Neural progenitor cell (in vitro differentiated cells): ENCODE measurements around the gene CHFR. TPM values are rescaled to one million over a fixed set of nuclear protein-coding genes. Genes with fewer than 3 reads are reported as not detected.
"Not testable (repeated sequence)": the region's sequence is repeated elsewhere in the genome, so short reads cannot be mapped to it uniquely, and the experiment has no call there.

Source experiments
- DNase-seq: peaks from one replicate; pipeline ENCODE4 v3.0.0-alpha.2; 2016; ENCODE audit warnings: low spot score
- H2AFZ ChIP-seq: fragments of 200-600 bp; sonication (generic); replicated peaks from 2 replicates; pipeline ENCODE4 v1.6.1; 2016; ENCODE audit warnings: antibody characterized with exemption
- H3F3A ChIP-seq: fragments of 200-600 bp; sonication (generic); 2 replicates; pipeline ENCODE4 v1.6.1; 2016; ENCODE audit warnings: antibody characterized with exemption, low read depth
- H3K27ac ChIP-seq: fragments of 200-600 bp; sonication (generic); 2 replicates; pipeline ENCODE4 v1.5.1; 2016; ENCODE audit warnings: mild to moderate bottlenecking
- H3K27me3 ChIP-seq: fragments of 200-600 bp; sonication (generic); 2 replicates; pipeline ENCODE4 v1.6.1; 2016; ENCODE audit warnings: mild to moderate bottlenecking, moderate library complexity
- H3K36me3 ChIP-seq: fragments of 200-600 bp; sonication (generic); 2 replicates; pipeline ENCODE4 v1.5.1; 2016
- H3K4me1 ChIP-seq: fragments of 200-600 bp; sonication (generic); 2 replicates; pipeline ENCODE4 v1.6.1; 2016; ENCODE audit warnings: mixed run types
- H3K4me2 ChIP-seq: fragments of 200-600 bp; sonication (generic); 2 replicates; pipeline ENCODE4 v1.6.1; 2016
- H3K4me3 ChIP-seq: fragments of 200-600 bp; sonication (generic); 2 replicates; pipeline ENCODE4 v1.5.1; 2016
- H3K79me2 ChIP-seq: fragments of 200-600 bp; sonication (generic); 2 replicates; pipeline ENCODE4 v1.6.1; 2016; ENCODE audit warnings: low read depth
- H3K9ac ChIP-seq: fragments of 200-600 bp; sonication (generic); 2 replicates; pipeline ENCODE4 v1.6.1; 2016
- H3K9me3 ChIP-seq: fragments of 200-600 bp; sonication (generic); 2 replicates; pipeline ENCODE4 v1.5.1; 2016; ENCODE audit warnings: low read depth
- H4K20me1 ChIP-seq: fragments of 200-600 bp; sonication (generic); 2 replicates; pipeline ENCODE4 v1.6.1; 2016; ENCODE audit warnings: low read depth
- H3K27ac Mint-ChIP-seq: 3 replicates; pipeline ENCODE4 v1.8.0; 2021; ENCODE audit warnings: mixed read lengths
- H3K27me3 Mint-ChIP-seq: 2 replicates; pipeline ENCODE4 v1.8.0; 2022; ENCODE audit warnings: low read depth, mild to moderate bottlenecking, inconsistent platforms, moderate library complexity, mixed read lengths; ENCODE audit not compliant: insufficient read depth
- H3K36me3 Mint-ChIP-seq: 3 replicates; pipeline ENCODE4 v1.8.0; 2021; ENCODE audit warnings: mixed read lengths
- H3K4me1 Mint-ChIP-seq: 3 replicates; pipeline ENCODE4 v1.8.0; 2021; ENCODE audit warnings: mixed read lengths
- H3K4me3 Mint-ChIP-seq: 3 replicates; pipeline ENCODE4 v1.8.0; 2021; ENCODE audit warnings: mild to moderate bottlenecking, moderate library complexity, mixed read lengths
- H3K9me3 Mint-ChIP-seq: 3 replicates; pipeline ENCODE4 v1.8.0; 2020; ENCODE audit warnings: mixed read lengths
- CTCF ChIP-seq: fragments of 200-600 bp; sonication (generic); IDR thresholded peaks from 2 replicates; pipeline ENCODE4 v1.5.1; 2017; ENCODE audit warnings: antibody characterized with exemption, mild to moderate bottlenecking
- EZH2 ChIP-seq: fragments of 200-600 bp; sonication (generic); IDR thresholded peaks from 2 replicates; pipeline ENCODE4 v1.6.1; 2017; ENCODE audit warnings: antibody characterized with exemption, mild to moderate bottlenecking, moderate library complexity
- EZH2phosphoT487 ChIP-seq: fragments of 200-600 bp; sonication (generic); IDR thresholded peaks from 2 replicates; pipeline ENCODE4 v1.6.1; 2017; ENCODE audit warnings: antibody characterized with exemption
- total RNA-seq: library from RNA; depleted of rRNA; stranded (reverse); fragments of >200 nt; gene quantifications from 2 replicates; pipeline ENCODE4 v1.2.3, GENCODE V29; 2015; ENCODE audit warnings: low replicate concordance

CHFR gene
- total RNA-seq, 1 donor from 2014 or later: 25.6 TPM

GRCh38 chr12:132858718-132859266 is 28.6 kb downstream of the CHFR start:
- no peaks in the 10 kb centered on the region for H3K79me2 ChIP-seq
- no peak overlapping the region for H3K27ac ChIP-seq
- H3K4me2 ChIP-seq: no peak overlapping the region
- Mint-ChIP-seq H3K27ac (no peak overlapping the region), H3K27me3 (peaks cover under 1% of the 10 kb centered on the region), H3K4me1 (no peaks in the 10 kb centered on the region), H3K36me3 (peaks cover 29% of the 10 kb centered on the region), H3K4me3 (no peak overlapping the region), H3K9me3 (no peaks in the 10 kb centered on the region)
- no peak overlapping the region for H2AFZ ChIP-seq
- H3F3A ChIP-seq: no peaks in the 10 kb centered on the region
- no peak for TF ChIP-seq EZH2phosphoT487
- no peak for TF ChIP-seq EZH2
- no peak for TF ChIP-seq CTCF
- H3K9ac ChIP-seq: no peak overlapping the region
- DNase-seq: no peak
- H3K4me3 ChIP-seq: no peak overlapping the region
- H3K36me3 ChIP-seq: no peaks in the 10 kb centered on the region
- H4K20me1 ChIP-seq: no peaks in the 10 kb centered on the region
- H3K9me3 ChIP-seq: no peaks in the 10 kb centered on the region
- no peaks in the 10 kb centered on the region for H3K27me3 ChIP-seq
- no peaks in the 10 kb centered on the region for H3K4me1 ChIP-seq

GRCh38 chr12:132857019-132857418 is 30.4 kb downstream of the CHFR start:
- peaks cover 31% of the 10 kb centered on the region for H3K36me3 Mint-ChIP-seq
- DNase-seq, H3K4me1 ChIP-seq, H3K27ac Mint-ChIP-seq, H3K9me3 Mint-ChIP-seq, H3K79me2 ChIP-seq, H3K27me3 ChIP-seq, H3K27me3 Mint-ChIP-seq, H3K4me2 ChIP-seq, H4K20me1 ChIP-seq, H2AFZ ChIP-seq, H3K9ac ChIP-seq, H3K27ac ChIP-seq, H3K4me3 ChIP-seq, H3K4me3 Mint-ChIP-seq, H3F3A ChIP-seq, H3K36me3 ChIP-seq, H3K9me3 ChIP-seq, H3K4me1 Mint-ChIP-seq: not testable (repeated sequence)

GRCh38 chr12:132856581-132856980 is 30.8 kb downstream of the CHFR start:
- Mint-ChIP-seq H3K27ac (no peak overlapping the region), H3K4me3 (no peak overlapping the region), H3K27me3 (peaks cover 3% of the 10 kb centered on the region), H3K9me3 (no peaks in the 10 kb centered on the region), H3K4me1 (no peaks in the 10 kb centered on the region), H3K36me3 (peaks cover 30% of the 10 kb centered on the region)
- no peaks in the 10 kb centered on the region for H3K9me3 ChIP-seq
- DNase-seq: no peak
- no peaks in the 10 kb centered on the region for H3K36me3 ChIP-seq
- H3K27ac ChIP-seq: no peak overlapping the region
- H3K4me1 ChIP-seq: no peaks in the 10 kb centered on the region
- H3F3A ChIP-seq: no peaks in the 10 kb centered on the region
- no peak overlapping the region for H2AFZ ChIP-seq
- H3K9ac ChIP-seq: no peak overlapping the region
- H3K27me3 ChIP-seq: no peaks in the 10 kb centered on the region
- H3K79me2 ChIP-seq: no peaks in the 10 kb centered on the region
- H3K4me3 ChIP-seq: no peak overlapping the region
- no peaks in the 10 kb centered on the region for H4K20me1 ChIP-seq
- TF ChIP-seq EZH2phosphoT487 (no peak), CTCF (no peak), EZH2 (no peak)
- H3K4me2 ChIP-seq: no peak overlapping the region

- not testable (repeated sequence) for H3K4me1 Mint-ChIP-seq, H3K27ac Mint-ChIP-seq, H3K27me3 ChIP-seq, H2AFZ ChIP-seq, DNase-seq, H3K79me2 ChIP-seq, H3K9me3 Mint-ChIP-seq, H3K9ac ChIP-seq, H3K27ac ChIP-seq, H4K20me1 ChIP-seq, H3K27me3 Mint-ChIP-seq, H3K4me3 ChIP-seq, H3K4me1 ChIP-seq, H3K4me3 Mint-ChIP-seq, H3K4me2 ChIP-seq, H3K9me3 ChIP-seq, H3K36me3 ChIP-seq, H3F3A ChIP-seq
- H3K36me3 Mint-ChIP-seq: peaks cover 28% of the 10 kb centered on the region
These were observed 32.2 kb downstream of the CHFR start for GRCh38 chr12:132855211-132855610.
